GM12891 (cell line): ENCODE measurements around the gene AK9.

Experiments
- DNase-seq: peaks from one replicate; pipeline ENCODE4 v3.0.0; 2011; ENCODE audit warnings: low spot score; ENCODE audit not compliant: insufficient read length
- FAIRE-seq: peaks from 2 replicates; lab custom pipeline; 2011; peaks lifted over from hg19 to GRCh38; lab: Jason Lieb, UNC
- PAX5 ChIP-seq: IDR thresholded peaks from 2 replicates; pipeline ENCODE4 v1.6.1; 2011; ENCODE audit warnings: low read length, moderate library complexity, mild to moderate bottlenecking; ENCODE audit not compliant: insufficient read depth, severe bottlenecking
- POLR2A ChIP-seq: IDR thresholded peaks from 2 replicates; pipeline ENCODE4 v1.6.1; 2011; ENCODE audit warnings: low read depth, low read length, control low read depth
- POLR2AphosphoS5 ChIP-seq: IDR thresholded peaks from 2 replicates; pipeline ENCODE4 v1.6.1; 2011; ENCODE audit warnings: low read depth, low read length, control low read depth
- POU2F2 ChIP-seq: IDR thresholded peaks from 2 replicates; pipeline ENCODE4 v1.6.1; 2011; ENCODE audit warnings: low read depth, mild to moderate bottlenecking, control low read depth, low read length, moderate library complexity
- SPI1 ChIP-seq: IDR thresholded peaks from 2 replicates; pipeline ENCODE4 v1.6.1; 2011; ENCODE audit warnings: low read depth, low read length, control low read depth
- TAF1 ChIP-seq: IDR thresholded peaks from 2 replicates; pipeline ENCODE4 v1.6.1; 2011; ENCODE audit warnings: low read depth, low read length, control low read depth

AK9 gene

GRCh38 chr6:109449064-109449794, 241.8 kb downstream of the AK9 start:
- DNase-seq (no peak), FAIRE-seq (no peak)
- no peak for TF ChIP-seq POLR2AphosphoS5
- TF ChIP-seq TAF1: no peak

- FAIRE-seq (no peak), DNase-seq (no peak)
- TF ChIP-seq POLR2AphosphoS5: no peak
- no peak for TF ChIP-seq PAX5
- no peak for TF ChIP-seq POU2F2
- TF ChIP-seq POLR2A: no peak
- TF ChIP-seq SPI1: no peak
- TF ChIP-seq TAF1: no peak
Observed at GRCh38 chr6:109448615-109449014, 242.4 kb downstream of the AK9 start.

GRCh38 chr6:109447878-109448555, 243.0 kb downstream of the AK9 start:
- FAIRE-seq (no peak), DNase-seq (no peak)
- TF ChIP-seq TAF1: no peak
- no peak; the same call in 1 of the 2 replicates for TF ChIP-seq POLR2A
- no peak for TF ChIP-seq PAX5
- TF ChIP-seq POU2F2: no peak
- no peak; the same call in 1 of the 2 replicates for TF ChIP-seq POLR2AphosphoS5
- no peak for TF ChIP-seq SPI1

- DNase-seq (no peak), FAIRE-seq (no peak)
- no peak for TF ChIP-seq POLR2A
- no peak for TF ChIP-seq SPI1
- no peak for TF ChIP-seq POU2F2
- TF ChIP-seq POLR2AphosphoS5: no peak
- TF ChIP-seq PAX5: no peak
- no peak for TF ChIP-seq TAF1
Observed at GRCh38 chr6:109447087-109447486, 243.9 kb downstream of the AK9 start.

- no peak for DNase-seq
- FAIRE-seq: no peak
- no peak for TF ChIP-seq SPI1
- TF ChIP-seq TAF1: no peak
- no peak for TF ChIP-seq POU2F2
- no peak for TF ChIP-seq POLR2A
- no peak for TF ChIP-seq POLR2AphosphoS5
- no peak for TF ChIP-seq PAX5
Observed at GRCh38 chr6:109446541-109446940, 244.5 kb downstream of the AK9 start.

GRCh38 chr6:109446072-109446471, 244.9 kb downstream of the AK9 start:
- no peak for DNase-seq
- FAIRE-seq: no peak
- TF ChIP-seq PAX5 (no peak), POU2F2 (no peak), TAF1 (no peak), SPI1 (no peak), POLR2A (no peak), POLR2AphosphoS5 (no peak)

GRCh38 chr6:109445382-109445781, 245.6 kb downstream of the AK9 start:
- DNase-seq (no peak), FAIRE-seq (no peak)
- no peak for TF ChIP-seq POLR2AphosphoS5
- TF ChIP-seq POU2F2: no peak
- no peak for TF ChIP-seq PAX5
- TF ChIP-seq SPI1: no peak
- TF ChIP-seq POLR2A: no peak
- TF ChIP-seq TAF1: no peak

- DNase-seq (no peak), FAIRE-seq (no peak)
- TF ChIP-seq TAF1: no peak
- no peak for TF ChIP-seq PAX5
- TF ChIP-seq SPI1: no peak
- no peak for TF ChIP-seq POLR2AphosphoS5
- TF ChIP-seq POLR2A: no peak
- no peak for TF ChIP-seq POU2F2
Observed at GRCh38 chr6:109443425-109443950, 247.5 kb downstream of the AK9 start.
